ENCODE data around the gene MGAT3. TPM values are rescaled to one million over a fixed set of nuclear protein-coding genes. Genes with fewer than 3 reads are reported as not detected.
A peak's percentile ranks its signal among the peaks of the same experiment; 100 is the strongest.
"Not testable (repeated sequence)": the region's sequence is repeated elsewhere in the genome, so short reads cannot be mapped to it uniquely, and the experiment has no call there.

Gene MGAT3
- 1.1 TPM for total RNA-seq

- no peak for DNase-seq (ENCODE audit: low read depth in 2 of 3, low spot score in 2 of 3)
These were observed at the start of gene MGAT3 for GRCh38 chr22:39456522-39457197. TSS of gene MGAT3 (plus strand) at chr22:39457012. CDS start at chr22:39487348, 30,336 bp downstream.

GRCh38 chr22:39408173-39408572 is 48.6 kb upstream of the MGAT3 start:
- DNase-seq (ENCODE audit: low read depth in 2 of 3, low spot score in 2 of 3): no peak

GRCh38 chr22:39408807-39409206 is 48.0 kb upstream of the MGAT3 start:
- DNase-seq (ENCODE audit: low read depth in 2 of 3, low spot score in 2 of 3): no peak

GRCh38 chr22:39409516-39410029 is 47.2 kb upstream of the MGAT3 start:
- DNase-seq (ENCODE audit: low read depth in 2 of 3, low spot score in 2 of 3): no peak

- peak in 1 of 3 donors; percentile 29 for DNase-seq (ENCODE audit: low read depth in 2 of 3, low spot score in 2 of 3)
These were observed 46.5 kb upstream of the MGAT3 start for GRCh38 chr22:39410264-39410663.

- DNase-seq (ENCODE audit: low read depth in 2 of 3, low spot score in 2 of 3): not testable (repeated sequence)
These were observed 44.9 kb upstream of the MGAT3 start for GRCh38 chr22:39411828-39412365.

- not testable (repeated sequence) for DNase-seq (ENCODE audit: low read depth in 2 of 3, low spot score in 2 of 3)
These were observed 43.6 kb upstream of the MGAT3 start for GRCh38 chr22:39413204-39413603.

GRCh38 chr22:39414377-39414776 is 42.4 kb upstream of the MGAT3 start:
- DNase-seq (ENCODE audit: low read depth in 2 of 3, low spot score in 2 of 3): no peak

- DNase-seq (ENCODE audit: low read depth in 2 of 3, low spot score in 2 of 3): no peak
These were observed 41.9 kb upstream of the MGAT3 start for GRCh38 chr22:39414886-39415285.

GRCh38 chr22:39415506-39415905 is 41.3 kb upstream of the MGAT3 start:
- DNase-seq (ENCODE audit: low read depth in 2 of 3, low spot score in 2 of 3): no peak

GRCh38 chr22:39416319-39416718 is 40.5 kb upstream of the MGAT3 start:
- DNase-seq (ENCODE audit: low read depth in 2 of 3, low spot score in 2 of 3): no peak

- DNase-seq (ENCODE audit: low read depth in 2 of 3, low spot score in 2 of 3): no peak
These were observed 39.2 kb upstream of the MGAT3 start for GRCh38 chr22:39417641-39418040.

- DNase-seq (ENCODE audit: low read depth in 2 of 3, low spot score in 2 of 3): no peak
These were observed 38.1 kb upstream of the MGAT3 start for GRCh38 chr22:39418696-39419095.

- no peak for DNase-seq (ENCODE audit: low read depth in 2 of 3, low spot score in 2 of 3)
These were observed 37.7 kb upstream of the MGAT3 start for GRCh38 chr22:39419096-39419495.

- DNase-seq (ENCODE audit: low read depth in 2 of 3, low spot score in 2 of 3): no peak
These were observed 36.9 kb upstream of the MGAT3 start for GRCh38 chr22:39419911-39420310.

- no peak for DNase-seq (ENCODE audit: low read depth in 2 of 3, low spot score in 2 of 3)
These were observed 35.1 kb upstream of the MGAT3 start for GRCh38 chr22:39421691-39422090.

- peak in 1 of 3 donors; percentile 12 for DNase-seq (ENCODE audit: low read depth in 2 of 3, low spot score in 2 of 3)
These were observed 34.7 kb upstream of the MGAT3 start for GRCh38 chr22:39422101-39422500.

- no peak for DNase-seq (ENCODE audit: low read depth in 2 of 3, low spot score in 2 of 3)
These were observed 34.1 kb upstream of the MGAT3 start for GRCh38 chr22:39422721-39423120.

GRCh38 chr22:39423976-39424375 is 32.8 kb upstream of the MGAT3 start:
- DNase-seq (ENCODE audit: low read depth in 2 of 3, low spot score in 2 of 3): no peak

- no peak for DNase-seq (ENCODE audit: low read depth in 2 of 3, low spot score in 2 of 3)
These were observed 30.3 kb upstream of the MGAT3 start for GRCh38 chr22:39426380-39427043.

GRCh38 chr22:39427751-39428596 is 28.8 kb upstream of the MGAT3 start:
- DNase-seq (ENCODE audit: low read depth in 2 of 3, low spot score in 2 of 3): no peak

Data from hematopoietic multipotent progenitor cell (in vitro differentiated cells).